Measurements from ENCODE around the gene PDXK. TPM values are rescaled to one million over a fixed set of nuclear protein-coding genes. Genes with fewer than 3 reads are reported as not detected.

Gene PDXK
- total RNA-seq, 1 experiment from 2014 or later: 276 TPM

DNA sequence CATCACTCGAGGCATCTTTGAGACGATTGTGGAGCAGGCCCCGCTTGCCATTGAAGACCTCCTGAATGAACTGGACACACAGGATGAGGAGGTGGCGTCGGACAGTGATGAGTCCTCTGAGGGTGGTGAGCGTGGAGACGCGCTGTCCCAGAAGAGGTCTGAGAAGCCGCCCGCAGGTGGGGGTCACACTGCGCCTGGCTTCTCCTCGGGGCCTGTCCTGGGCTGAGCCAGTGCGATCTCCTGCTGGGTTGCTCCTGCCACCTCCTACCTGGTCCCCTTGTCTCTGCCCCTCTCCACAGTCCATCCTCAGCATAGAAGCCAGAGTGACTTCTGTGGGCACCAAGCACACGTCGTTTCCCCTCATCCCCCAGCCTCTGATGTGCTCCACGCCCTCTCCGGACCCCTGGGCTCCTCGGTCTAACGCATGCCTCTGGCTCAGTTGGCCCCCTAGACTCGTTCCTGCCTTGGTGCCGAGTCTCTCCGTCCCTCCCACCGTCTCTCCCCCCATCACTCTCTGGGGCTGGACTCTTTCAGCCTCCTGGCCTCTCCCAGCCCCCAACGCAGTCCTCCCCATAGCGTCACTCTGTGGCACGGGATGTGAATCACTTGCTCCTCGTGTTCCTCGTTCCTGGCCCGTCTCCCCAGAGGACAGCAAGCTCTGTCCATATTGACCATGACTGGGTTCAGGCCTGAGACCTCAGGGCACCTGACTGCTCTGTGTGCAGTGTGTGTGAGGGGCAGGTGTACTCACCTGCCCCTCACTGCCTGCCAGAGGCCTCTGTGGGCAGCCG is 79.2 kb downstream of the PDXK start:
- POLR2A ChIA-PET: no interaction called here
- TF ChIP-seq, protein P1, sequence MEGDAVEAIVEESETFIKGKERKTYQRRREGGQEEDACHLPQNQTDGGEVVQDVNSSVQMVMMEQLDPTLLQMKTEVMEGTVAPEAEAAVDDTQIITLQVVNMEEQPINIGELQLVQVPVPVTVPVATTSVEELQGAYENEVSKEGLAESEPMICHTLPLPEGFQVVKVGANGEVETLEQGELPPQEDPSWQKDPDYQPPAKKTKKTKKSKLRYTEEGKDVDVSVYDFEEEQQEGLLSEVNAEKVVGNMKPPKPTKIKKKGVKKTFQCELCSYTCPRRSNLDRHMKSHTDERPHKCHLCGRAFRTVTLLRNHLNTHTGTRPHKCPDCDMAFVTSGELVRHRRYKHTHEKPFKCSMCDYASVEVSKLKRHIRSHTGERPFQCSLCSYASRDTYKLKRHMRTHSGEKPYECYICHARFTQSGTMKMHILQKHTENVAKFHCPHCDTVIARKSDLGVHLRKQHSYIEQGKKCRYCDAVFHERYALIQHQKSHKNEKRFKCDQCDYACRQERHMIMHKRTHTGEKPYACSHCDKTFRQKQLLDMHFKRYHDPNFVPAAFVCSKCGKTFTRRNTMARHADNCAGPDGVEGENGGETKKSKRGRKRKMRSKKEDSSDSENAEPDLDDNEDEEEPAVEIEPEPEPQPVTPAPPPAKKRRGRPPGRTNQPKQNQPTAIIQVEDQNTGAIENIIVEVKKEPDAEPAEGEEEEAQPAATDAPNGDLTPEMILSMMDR (IDR thresholded peaks at IDR 0.05; ENCODE audit: insufficient read depth in 1 of 2, low read depth in 1 of 2, low read length in 1 of 2, severe bottlenecking in 1 of 2, unreplicated experiment in 1 of 2): no peak
- CTCF ChIA-PET: no interaction called here
- Histone ChIP-seq H3K4me1 (no peaks in the 10 kb centered on the region), H3K4me3 (ENCODE audit: low read depth, low read length) (no peak overlapping the region), H3K27me3 (replicated peaks; ENCODE audit: control insufficient read depth, insufficient read depth, low read length) (no peaks in the 10 kb centered on the region), H3K9me3 (no peaks in the 10 kb centered on the region), H3K36me3 (ENCODE audit: control insufficient read depth, insufficient read depth, low read length) (peaks cover 5% of the 10 kb centered on the region)
- Mint-ChIP-seq H3K27ac (ENCODE audit: unreplicated experiment) (no peak overlapping the region), H3K36me3 (ENCODE audit: insufficient read depth, unreplicated experiment) (peaks cover 87% of the 10 kb centered on the region), H3K9me3 (ENCODE audit: unreplicated experiment) (no peaks in the 10 kb centered on the region), H3K4me3 (ENCODE audit: unreplicated experiment) (no peak overlapping the region), H3K4me1 (ENCODE audit: low read depth, unreplicated experiment) (no peaks in the 10 kb centered on the region), H3K27me3 (ENCODE audit: insufficient read depth, unreplicated experiment) (no peaks in the 10 kb centered on the region)
- no peak for DNase-seq
- BruUV-seq (replicated peaks): no TSS peak
- intact Hi-C loops (cut with micrococcal nuclease; ENCODE audit: unreplicated experiment): no loop called here

DNA sequence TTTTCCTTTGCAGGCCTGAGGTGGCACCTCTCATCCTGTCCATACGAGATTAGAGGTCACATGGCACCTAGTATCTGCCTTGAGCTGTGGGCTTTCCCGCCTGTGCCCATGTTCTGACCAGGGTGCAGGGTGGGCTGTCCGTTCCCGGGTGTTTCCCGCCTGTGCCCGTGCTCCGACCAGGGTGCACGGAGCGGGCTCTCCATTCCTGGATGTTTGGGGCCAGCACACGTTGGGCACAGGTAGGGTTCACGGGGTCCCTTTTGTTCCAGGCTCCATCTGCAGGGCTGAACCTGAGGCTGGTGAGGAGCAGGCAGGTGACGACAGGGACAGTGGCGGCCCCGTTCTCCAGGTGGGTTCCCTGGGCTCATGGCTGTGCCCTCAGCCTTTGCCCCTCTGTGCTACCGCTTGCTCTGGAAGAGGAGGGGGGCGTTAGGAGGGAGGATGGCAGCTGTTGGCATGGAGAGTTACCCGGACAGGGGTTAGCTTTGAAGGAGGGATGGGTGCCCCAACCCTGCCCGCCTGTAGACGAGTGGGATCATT is 80.4 kb downstream of the PDXK start:
- ChIA-PET CTCF (interaction anchor here (0.6 kb wide), 1 partner anchor 660 kb away, joined by 3 read pairs; no protein-coding TSS in a partner anchor), POLR2A (no interaction called here)
- intact Hi-C loops (cut with micrococcal nuclease; ENCODE audit: unreplicated experiment): no loop called here
- no peak overlapping the region for H3K4me3 ChIP-seq (ENCODE audit: low read depth, low read length)
- BruUV-seq (replicated peaks): no TSS peak
- H3K4me1 ChIP-seq: no peaks in the 10 kb centered on the region
- H3K36me3 ChIP-seq (ENCODE audit: control insufficient read depth, insufficient read depth, low read length): peaks cover 5% of the 10 kb centered on the region
- Mint-ChIP-seq H3K9me3 (ENCODE audit: unreplicated experiment) (no peaks in the 10 kb centered on the region), H3K27me3 (ENCODE audit: insufficient read depth, unreplicated experiment) (no peaks in the 10 kb centered on the region), H3K4me1 (ENCODE audit: low read depth, unreplicated experiment) (no peaks in the 10 kb centered on the region), H3K4me3 (ENCODE audit: unreplicated experiment) (no peak overlapping the region), H3K27ac (ENCODE audit: unreplicated experiment) (no peak overlapping the region), H3K36me3 (ENCODE audit: insufficient read depth, unreplicated experiment) (peaks cover 82% of the 10 kb centered on the region)
- no peaks in the 10 kb centered on the region for H3K27me3 ChIP-seq (replicated peaks; ENCODE audit: control insufficient read depth, insufficient read depth, low read length)
- DNase-seq: no peak
- TF ChIP-seq, protein P1 (IDR thresholded peaks at IDR 0.05; ENCODE audit: insufficient read depth in 1 of 2, low read depth in 1 of 2, low read length in 1 of 2, severe bottlenecking in 1 of 2, unreplicated experiment in 1 of 2): no peak
- H3K9me3 ChIP-seq: no peaks in the 10 kb centered on the region

DNA sequence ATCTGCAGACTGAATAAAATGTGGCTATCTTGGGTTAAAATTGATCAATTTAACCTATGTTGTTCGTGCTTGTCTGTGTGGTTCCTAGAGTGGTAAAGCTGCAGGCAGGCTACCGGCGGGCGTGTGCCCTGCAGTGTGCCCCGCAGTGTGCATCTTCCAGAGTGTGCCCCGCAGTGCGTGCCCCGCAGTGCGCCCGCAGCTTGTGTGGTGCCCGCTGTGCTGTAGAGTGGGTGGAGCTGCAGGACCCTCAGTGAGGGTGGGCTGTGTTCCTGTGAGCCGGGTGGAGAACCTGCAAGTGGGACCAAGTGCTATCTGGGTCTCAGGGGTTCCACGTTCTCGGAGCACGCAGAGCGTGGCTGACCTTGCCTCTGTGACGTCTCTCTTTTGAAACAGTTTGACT is 81.2 kb downstream of the PDXK start:
- no peaks in the 10 kb centered on the region for H3K27me3 ChIP-seq (replicated peaks; ENCODE audit: control insufficient read depth, insufficient read depth, low read length)
- no peaks in the 10 kb centered on the region for H3K4me1 ChIP-seq
- H3K9me3 ChIP-seq: no peaks in the 10 kb centered on the region
- ChIA-PET CTCF (no interaction called here), POLR2A (no interaction called here)
- H3K4me3 ChIP-seq (ENCODE audit: low read depth, low read length): no peak overlapping the region
- no peaks in the 10 kb centered on the region for H3K27me3 Mint-ChIP-seq (ENCODE audit: insufficient read depth, unreplicated experiment)
- peaks cover 5% of the 10 kb centered on the region for H3K36me3 ChIP-seq (ENCODE audit: control insufficient read depth, insufficient read depth, low read length)
- TF ChIP-seq, protein P1 (IDR thresholded peaks at IDR 0.05; ENCODE audit: insufficient read depth in 1 of 2, low read depth in 1 of 2, low read length in 1 of 2, severe bottlenecking in 1 of 2, unreplicated experiment in 1 of 2): no peak
- BruUV-seq (replicated peaks): no TSS peak
- H3K4me1 Mint-ChIP-seq (ENCODE audit: low read depth, unreplicated experiment): no peaks in the 10 kb centered on the region
- intact Hi-C loops (cut with micrococcal nuclease; ENCODE audit: unreplicated experiment): no loop called here
- no peaks in the 10 kb centered on the region for H3K9me3 Mint-ChIP-seq (ENCODE audit: unreplicated experiment)
- H3K4me3 Mint-ChIP-seq (ENCODE audit: unreplicated experiment): no peak overlapping the region
- no peak for DNase-seq
- no peak overlapping the region for H3K27ac Mint-ChIP-seq (ENCODE audit: unreplicated experiment)
- H3K36me3 Mint-ChIP-seq (ENCODE audit: insufficient read depth, unreplicated experiment): peaks cover 74% of the 10 kb centered on the region

Measured in Caco-2 (cell line).